HG02840 (cell line): ENCODE results near the gene MUC5AC.
"Not testable (repeated sequence)": the region's sequence is repeated elsewhere in the genome, so short reads cannot be mapped to it uniquely, and the experiment has no call there.

ENCODE experiments used
- ATAC-seq: cut with Tn5 transposase; IDR thresholded peaks from one replicate; pipeline ENCODE4 v1.9.1; 2021; ENCODE audit warnings: mild to moderate bottlenecking, moderate library complexity, moderate number of reproducible peaks; ENCODE audit not compliant: unreplicated experiment, low FRiP score

Gene MUC5AC

DNA sequence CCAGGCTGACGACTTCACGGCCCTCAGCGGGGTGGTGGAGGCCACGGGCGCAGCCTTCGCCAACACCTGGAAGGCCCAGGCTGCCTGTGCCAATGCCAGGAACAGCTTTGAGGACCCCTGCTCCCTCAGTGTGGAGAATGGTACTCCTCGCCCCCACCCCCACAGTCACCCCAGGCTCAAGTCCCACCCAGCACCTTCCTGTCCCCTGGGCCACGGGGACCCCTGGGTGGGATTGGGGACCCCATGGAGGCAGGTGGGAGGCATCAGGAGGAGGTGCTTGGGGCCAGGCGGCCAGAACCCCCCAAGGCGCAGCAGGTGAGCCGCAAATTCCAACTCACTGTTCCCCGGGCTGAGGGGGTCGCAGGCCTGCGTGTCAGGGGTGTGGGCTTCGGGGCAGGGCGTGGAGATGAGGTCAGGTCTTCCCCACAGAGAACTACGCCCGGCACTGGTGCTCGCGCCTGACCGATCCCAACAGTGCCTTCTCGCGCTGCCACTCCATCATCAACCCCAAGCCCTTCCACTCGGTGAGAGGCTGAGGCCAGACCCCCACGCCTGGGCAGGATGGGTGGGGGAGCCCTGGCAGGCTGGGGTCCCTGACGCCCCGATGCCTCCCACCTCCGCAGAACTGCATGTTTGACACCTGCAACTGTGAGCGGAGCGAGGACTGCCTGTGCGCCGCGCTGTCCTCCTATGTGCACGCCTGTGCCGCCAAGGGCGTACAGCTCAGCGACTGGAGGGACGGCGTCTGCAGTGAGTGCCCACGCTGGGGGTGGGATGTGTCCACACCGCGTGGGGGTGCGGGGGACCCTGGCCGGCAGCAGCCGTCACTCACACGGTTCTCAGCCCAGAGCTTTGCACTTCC, 74.5 kb downstream of the MUC5AC start:
- no peak for ATAC-seq

DNA sequence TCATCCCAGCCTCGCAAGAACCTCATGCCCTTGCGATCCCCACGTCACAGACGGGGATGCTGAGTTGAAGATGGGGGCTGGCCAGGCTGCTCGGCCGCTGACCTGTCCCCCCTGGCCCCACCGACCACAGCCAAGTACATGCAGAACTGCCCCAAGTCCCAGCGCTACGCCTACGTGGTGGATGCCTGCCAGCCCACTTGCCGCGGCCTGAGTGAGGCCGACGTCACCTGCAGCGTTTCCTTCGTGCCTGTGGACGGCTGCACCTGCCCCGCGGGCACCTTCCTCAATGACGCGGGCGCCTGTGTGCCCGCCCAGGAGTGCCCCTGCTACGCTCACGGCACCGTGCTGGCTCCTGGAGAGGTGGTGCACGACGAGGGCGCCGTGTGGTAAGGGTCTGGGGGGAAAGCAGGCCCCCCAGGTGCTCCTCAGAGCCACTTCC, 75.1 kb downstream of the MUC5AC start:
- no peak for ATAC-seq

DNA sequence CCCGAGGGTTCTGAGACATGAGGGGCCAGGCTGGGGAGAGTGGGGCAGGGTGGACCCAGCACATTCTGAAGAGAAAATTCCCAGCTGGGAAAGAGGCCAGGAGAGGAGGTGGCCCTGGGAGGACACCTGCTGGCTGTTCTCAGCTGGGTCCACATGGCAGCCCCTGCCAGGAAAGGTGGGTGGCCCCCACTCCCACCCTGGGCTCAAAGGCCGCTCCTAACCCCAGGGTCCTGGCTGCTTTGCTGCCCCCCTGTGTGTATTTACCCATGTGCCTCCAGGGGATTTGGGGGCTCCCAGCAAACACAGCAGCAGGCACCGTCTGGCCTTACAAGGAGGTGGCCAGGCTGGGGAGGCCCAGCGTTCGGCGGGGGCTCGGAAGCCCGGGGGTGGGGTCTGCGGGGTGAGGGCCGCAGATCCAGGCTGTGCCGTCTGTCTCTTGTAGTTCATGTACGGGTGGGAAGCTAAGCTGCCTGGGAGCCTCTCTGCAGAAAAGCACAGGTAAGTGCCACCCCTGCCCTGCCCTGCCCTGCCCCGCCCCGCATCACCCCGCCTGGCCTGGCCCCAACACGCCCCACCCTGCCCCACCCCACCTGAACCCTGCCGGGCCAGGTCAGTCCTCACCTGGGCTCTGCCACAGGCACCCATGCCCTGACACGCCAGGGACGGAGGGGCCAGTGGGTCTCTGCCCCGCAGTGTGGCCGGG, 75.7 kb downstream of the MUC5AC start:
- ATAC-seq, result no peak

DNA sequence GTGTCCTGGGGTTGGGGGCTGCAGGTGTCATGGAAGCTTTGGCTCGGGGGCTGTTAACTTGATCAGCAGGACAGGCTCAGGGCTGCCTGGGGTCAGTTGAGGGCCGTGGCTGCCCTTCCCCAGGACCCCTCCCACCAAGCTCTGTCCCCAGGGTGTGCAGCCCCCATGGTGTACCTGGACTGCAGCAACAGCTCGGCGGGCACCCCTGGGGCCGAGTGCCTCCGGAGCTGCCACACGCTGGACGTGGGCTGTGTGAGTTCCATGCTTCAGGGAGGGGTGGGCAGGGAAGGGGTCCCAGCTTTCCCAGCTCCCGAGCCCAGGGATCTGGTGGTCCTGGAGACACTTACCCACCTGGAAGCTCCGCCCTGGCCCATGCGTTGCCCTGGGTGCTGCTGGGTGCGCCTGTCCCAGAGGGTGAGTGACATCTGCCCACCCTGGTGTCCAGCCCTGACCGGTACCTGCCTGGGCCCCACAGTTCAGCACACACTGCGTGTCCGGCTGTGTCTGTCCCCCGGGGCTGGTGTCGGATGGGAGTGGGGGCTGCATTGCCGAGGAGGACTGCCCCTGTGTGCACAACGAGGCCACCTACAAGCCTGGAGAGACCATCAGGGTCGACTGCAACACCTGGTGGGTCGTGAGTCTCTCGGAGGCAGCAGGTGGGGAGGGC, 76.4 kb downstream of the MUC5AC start:
- no peak for ATAC-seq

DNA sequence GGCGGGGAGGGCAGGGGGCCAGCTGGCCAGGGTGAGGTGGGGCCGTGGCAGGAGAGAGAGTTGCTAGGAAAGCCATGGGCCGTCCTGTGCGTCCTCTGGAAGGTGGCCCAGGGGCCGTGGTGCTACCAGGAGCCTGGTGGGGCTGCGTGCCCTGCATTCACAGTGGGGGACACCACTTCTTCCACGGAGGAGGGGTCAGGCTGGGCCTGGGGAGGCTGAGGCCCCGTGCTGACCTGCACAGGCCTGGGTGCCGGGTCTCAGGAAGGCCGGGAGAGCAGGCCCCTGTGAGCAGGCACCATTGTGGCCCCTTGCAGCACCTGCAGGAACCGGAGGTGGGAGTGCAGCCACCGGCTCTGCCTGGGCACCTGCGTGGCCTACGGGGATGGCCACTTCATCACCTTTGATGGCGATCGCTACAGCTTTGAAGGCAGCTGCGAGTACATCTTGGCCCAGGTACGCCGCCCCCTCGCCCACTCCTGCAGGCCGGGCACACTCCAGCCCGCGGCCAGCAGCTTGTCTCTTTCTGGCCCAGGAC, 77.1 kb downstream of the MUC5AC start:
- no peak for ATAC-seq

DNA sequence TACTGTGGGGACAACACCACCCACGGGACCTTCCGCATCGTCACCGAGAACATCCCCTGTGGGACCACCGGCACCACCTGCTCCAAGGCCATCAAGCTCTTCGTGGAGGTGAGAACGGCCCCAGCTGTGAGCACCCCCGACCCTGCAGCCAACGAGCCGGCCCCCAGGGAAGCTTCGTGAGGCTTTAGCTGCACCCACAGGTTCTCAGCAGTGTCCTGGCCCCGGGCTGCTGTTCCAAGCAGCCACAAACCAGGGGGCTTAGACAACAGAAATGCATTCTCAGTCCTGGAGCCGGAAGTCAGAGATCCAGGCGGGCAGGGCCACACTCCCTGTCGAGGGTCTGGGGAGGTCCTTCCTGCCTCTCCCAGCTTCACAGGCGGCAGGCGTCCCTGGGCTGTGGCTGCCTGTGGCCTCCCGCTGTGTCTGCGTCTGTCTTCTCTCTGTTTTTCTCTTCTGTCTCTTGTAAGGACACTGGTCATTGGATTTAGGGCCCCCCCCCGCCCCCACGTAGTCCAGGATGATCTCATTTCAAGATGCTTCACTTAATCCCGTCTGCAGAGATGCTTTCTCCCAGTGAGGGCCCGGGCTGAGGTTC, 77.7 kb downstream of the MUC5AC start:
- ATAC-seq, result no peak

DNA sequence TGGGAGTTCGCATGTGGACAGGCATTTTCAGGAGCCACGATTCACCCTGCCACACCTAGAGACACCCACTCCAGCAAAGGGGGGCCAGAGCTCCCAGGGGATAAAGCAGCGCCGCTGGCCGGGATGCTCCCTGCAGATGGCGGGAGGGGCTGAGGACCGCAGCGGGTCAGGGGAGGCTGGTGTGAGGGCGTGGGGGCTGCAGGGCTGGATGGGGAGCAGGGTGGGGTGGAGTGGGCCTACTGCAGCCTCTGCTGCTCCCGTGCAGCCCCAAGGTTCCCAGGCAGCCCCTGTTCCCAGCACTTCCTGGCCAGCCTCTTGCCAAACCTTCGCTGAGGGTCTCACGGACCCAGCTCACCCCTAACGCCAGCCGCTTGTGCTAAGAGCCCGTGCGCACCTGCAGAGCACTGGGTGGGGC, 78.2 kb downstream of the MUC5AC start:
- ATAC-seq, result no peak

DNA sequence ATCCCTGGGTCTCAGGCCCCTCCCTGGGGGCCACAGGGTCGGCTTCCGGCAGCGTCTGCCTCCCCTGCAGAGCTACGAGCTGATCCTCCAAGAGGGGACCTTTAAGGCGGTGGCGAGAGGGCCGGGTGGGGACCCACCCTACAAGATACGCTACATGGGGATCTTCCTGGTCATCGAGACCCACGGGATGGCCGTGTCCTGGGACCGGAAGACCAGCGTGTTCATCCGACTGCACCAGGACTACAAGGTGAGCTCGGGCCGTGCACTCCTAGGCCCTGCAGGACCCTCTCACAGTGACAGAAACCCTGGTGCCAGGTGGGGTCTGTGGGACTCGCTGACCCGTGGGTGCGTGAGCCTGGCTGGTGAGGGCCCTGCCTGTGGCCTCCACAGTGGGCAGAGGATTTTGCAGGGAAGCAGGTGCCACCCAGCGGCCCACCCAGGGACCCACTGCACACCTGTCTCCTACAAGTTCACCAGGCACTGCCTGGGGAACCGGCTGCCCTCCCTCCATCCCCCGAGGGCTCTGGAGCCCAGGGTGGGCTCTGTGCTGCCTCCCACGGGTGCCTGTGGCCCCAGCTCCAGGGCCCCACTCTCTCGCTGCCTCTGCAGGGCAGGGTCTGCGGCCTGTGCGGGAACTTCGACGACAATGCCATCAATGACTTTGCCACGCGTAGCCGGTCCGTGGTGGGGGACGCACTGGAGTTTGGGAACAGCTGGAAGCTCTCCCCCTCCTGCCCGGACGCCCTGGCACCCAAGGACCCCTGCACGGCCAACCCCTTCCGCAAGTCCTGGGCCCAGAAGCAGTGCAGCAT, 78.8 kb downstream of the MUC5AC start:
- no peak for ATAC-seq

DNA sequence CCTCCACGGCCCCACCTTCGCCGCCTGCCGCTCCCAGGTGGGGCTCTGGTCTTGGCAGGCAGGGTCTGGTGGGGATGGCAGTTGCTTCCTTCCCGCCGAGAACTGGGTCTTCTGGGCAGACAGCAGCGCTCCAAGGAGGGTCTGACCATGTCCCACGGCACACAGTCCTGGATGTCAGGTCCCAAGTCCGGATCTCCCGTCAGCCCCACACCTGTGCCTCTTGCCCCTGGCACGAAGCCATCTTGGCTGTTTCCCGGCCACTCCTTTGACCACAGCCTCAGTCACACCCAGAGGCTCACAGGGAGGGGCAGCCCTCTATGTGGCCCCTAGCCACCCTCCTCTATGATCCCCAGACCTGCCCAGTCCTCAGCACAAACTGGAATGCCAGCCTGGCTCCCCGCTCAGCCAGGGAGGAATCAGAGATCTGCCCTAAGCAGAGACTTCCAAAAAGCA, 79.4 kb downstream of the MUC5AC start:
- ATAC-seq, result no peak

DNA sequence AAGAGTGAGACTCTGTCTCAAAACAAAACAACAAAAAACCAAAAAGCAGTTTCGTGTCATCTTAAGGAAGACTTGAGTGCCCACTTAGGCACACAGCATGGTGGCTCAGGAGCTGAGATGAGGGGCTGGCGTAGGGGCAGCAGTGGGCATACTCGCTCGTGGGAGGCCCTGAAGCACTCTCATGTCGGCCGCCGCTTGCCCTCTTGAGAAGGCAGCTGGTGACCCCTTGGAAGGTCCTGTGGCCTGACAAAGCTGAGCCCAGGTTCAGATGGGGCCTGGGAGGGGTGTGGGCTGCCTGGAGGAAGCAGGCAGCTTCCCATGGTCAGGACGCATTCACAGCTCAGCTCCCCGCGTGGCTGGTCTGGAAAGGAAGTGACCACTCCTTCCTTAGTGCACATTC, 80.1 kb downstream of the MUC5AC start:
- ATAC-seq, result no peak

DNA sequence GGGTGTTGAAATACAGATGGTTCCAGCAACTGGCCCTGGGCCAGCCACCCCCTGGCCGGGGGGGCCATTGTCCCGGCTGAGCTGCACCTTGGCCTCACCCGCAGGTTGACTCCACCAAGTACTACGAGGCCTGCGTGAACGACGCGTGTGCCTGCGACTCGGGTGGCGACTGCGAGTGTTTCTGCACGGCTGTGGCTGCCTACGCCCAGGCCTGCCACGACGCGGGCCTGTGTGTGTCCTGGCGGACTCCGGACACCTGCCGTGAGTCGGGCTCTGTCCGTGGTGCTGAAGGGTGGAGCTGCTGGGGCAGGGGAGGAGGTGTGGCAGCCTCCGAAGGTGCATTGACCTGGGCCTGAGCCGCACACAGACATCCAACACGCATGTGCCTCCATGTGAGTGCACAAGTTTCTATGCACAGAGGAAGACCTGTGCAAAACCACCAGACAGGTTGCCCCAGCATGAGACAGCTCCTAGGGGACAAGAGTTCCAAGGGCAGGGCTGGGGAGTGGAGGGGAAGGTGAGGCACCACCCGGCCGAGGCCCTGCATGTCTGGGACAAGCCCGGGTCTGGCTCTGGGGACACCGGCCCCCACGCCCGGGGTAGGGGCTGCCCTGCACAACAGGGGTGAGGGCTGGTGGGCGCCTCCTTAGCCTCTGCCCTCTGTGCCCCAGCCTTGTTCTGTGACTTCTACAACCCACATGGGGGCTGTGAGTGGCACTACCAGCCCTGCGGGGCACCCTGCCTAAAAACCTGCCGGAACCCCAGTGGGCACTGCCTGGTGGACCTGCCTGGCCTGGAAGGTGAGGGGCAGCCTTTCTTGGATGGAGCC, 81.2 kb downstream of the MUC5AC start:
- ATAC-seq, result no peak

DNA sequence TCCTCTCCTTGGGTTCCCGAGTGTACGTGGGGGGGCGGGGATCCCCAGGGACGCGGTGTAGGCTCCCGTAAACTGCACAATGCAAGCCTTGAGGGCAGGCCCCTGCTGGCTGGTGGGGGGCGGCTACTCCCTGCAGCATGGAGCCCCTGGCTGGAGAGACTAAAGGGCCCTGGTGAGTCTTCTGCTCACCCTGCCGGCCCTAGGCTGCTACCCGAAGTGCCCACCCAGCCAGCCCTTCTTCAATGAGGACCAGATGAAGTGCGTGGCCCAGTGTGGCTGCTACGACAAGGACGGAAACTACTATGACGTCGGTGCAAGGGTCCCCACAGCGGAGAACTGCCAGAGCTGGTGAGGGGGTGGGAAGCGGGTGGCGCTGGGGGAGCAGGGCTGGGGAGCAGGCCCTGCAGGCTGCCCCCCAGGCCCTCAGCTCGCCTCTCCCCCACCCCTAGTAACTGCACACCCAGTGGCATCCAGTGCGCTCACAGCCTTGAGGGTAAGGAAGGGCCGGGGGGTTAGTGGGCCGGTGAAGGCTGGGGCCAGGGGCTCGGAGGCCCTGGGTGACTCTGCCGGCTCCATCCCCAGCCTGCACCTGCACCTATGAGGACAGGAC, 81.9 kb downstream of the MUC5AC start:
- ATAC-seq, result no peak

DNA sequence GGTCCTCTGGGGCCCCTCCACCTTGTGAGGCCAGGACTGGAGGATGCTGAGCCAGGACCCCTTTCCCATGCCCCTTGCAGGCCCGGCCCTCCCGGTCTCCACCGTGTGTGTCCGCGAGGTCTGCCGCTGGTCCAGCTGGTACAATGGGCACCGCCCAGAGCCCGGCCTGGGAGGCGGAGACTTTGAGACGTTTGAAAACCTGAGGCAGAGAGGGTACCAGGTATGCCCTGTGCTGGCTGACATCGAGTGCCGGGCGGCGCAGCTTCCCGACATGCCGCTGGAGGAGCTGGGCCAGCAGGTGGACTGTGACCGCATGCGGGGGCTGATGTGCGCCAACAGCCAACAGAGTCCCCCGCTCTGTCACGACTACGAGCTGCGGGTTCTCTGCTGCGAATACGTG, 83.0 kb downstream of the MUC5AC start:
- ATAC-seq, result no peak

DNA sequence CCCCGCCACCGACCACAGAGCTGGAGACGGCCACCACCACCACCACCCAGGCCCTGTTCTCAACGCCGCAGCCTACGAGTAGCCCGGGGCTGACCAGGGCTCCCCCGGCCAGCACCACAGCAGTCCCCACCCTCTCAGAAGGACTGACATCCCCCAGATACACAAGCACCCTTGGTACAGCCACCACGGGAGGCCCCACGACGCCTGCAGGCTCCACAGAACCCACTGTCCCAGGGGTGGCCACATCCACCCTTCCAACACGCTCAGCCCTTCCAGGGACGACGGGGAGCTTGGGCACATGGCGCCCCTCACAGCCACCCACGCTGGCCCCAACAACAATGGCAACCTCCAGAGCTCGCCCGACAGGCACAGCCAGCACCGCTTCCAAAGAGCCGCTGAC, 84.0 kb downstream of the MUC5AC start:
- no peak for ATAC-seq

DNA sequence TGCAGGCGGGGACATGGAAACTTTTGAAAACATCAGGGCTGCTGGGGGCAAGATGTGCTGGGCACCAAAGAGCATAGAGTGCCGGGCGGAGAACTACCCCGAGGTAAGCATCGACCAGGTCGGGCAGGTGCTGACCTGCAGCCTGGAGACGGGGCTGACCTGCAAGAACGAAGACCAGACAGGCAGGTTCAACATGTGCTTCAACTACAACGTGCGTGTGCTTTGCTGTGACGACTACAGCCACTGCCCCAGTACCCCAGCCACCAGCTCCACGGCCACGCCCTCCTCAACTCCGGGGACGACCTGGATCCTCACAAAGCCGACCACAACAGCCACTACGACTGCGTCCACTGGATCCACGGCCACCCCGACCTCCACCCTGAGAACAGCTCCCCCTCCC, 84.5 kb downstream of the MUC5AC start:
- ATAC-seq, result no peak

DNA sequence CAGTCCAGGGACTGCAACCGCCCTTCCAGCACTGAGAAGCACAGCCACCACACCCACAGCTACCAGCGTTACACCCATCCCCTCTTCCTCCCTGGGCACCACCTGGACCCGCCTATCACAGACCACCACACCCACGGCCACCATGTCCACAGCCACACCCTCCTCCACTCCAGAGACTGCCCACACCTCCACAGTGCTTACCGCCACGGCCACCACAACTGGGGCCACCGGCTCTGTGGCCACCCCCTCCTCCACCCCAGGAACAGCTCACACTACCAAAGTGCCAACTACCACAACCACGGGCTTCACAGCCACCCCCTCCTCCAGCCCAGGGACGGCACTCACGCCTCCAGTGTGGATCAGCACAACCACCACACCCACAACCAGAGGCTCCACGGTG, 85.0 kb downstream of the MUC5AC start:
- not testable (repeated sequence) for ATAC-seq

DNA sequence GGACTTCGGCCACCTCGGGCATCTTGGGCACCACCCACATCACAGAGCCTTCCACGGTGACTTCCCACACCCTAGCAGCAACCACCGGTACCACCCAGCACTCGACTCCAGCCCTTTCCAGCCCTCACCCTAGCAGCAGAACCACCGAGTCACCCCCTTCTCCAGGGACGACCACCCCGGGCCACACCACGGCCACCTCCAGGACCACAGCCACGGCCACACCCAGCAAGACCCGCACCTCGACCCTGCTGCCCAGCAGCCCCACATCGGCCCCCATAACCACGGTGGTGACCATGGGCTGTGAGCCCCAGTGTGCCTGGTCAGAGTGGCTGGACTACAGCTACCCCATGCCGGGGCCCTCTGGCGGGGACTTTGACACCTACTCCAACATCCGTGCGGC, 85.8 kb downstream of the MUC5AC start:
- ATAC-seq, result not testable (repeated sequence)

DNA sequence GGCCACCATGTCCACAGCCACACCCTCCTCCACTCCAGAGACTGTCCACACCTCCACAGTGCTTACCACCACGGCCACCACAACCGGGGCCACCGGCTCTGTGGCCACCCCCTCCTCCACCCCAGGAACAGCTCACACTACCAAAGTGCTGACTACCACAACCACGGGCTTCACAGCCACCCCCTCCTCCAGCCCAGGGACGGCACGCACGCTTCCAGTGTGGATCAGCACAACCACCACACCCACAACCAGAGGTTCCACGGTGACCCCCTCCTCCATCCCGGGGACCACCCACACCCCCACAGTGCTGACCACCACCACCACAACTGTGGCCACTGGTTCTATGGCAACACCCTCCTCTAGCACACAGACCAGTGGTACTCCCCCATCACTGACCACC, 86.8 kb downstream of the MUC5AC start:
- ATAC-seq, result not testable (repeated sequence)
